IMR-90 (cell line): ENCODE data around the gene GTF2F2. TPM values are rescaled to one million over a fixed set of nuclear protein-coding genes. Genes with fewer than 3 reads are reported as not detected.

ENCODE experiments used
- ATAC-seq: fragments of 200-7000 bp; cut with Tn5 transposase; 2 replicates; pipeline ENCODE4 v1.9.1; 2020; ENCODE audit warnings: low read depth, mild to moderate bottlenecking, moderate library complexity
- BruUV-seq: library from RNA; stranded (reverse); fragments of 400-500 nt; replicated peaks from 2 replicates; lab custom pipeline; 2021; lab: Mats Ljungman, UMichigan
- CTCF ChIA-PET: fragments of 300-600 bp; formaldehyde crosslinking; extraction: SDS; loops from one replicate; lab custom pipeline; 2021; ENCODE audit warnings: antibody characterized with exemption; lab: Yijun Ruan, JAX
- POLR2A ChIA-PET: fragments of 300-600 bp; sonication (Branson Sonifier 250); formaldehyde crosslinking; loops from one replicate; lab custom pipeline; 2022; ENCODE audit warnings: antibody characterized with exemption; ENCODE audit not compliant: unreplicated experiment; lab: Charles Lee
- DNase-seq: peaks from one replicate; pipeline ENCODE4 v3.0.0; 2013
- H2AFZ ChIP-seq: replicated peaks from 2 replicates; pipeline ENCODE3; 2013; ENCODE audit warnings: low read length, mild to moderate bottlenecking; ENCODE audit not compliant: poor library complexity
- H2AK5ac ChIP-seq: 2 replicates; pipeline ENCODE4 v1.6.1; 2013; ENCODE audit warnings: low read depth, low read length, inconsistent platforms
- H2AK9ac ChIP-seq: replicated peaks from 2 replicates; pipeline ENCODE3; 2013; ENCODE audit warnings: mild to moderate bottlenecking, low read depth, low read length, moderate library complexity; ENCODE audit not compliant: poor library complexity
- H2BK120ac ChIP-seq: 2 replicates; pipeline ENCODE4 v1.6.1; 2013; ENCODE audit warnings: low read depth, low read length, inconsistent platforms
- H2BK15ac ChIP-seq: 3 replicates; pipeline ENCODE4 v1.6.1; 2013; ENCODE audit warnings: low read depth, low read length, inconsistent platforms
- H2BK20ac ChIP-seq: 2 replicates; pipeline ENCODE4 v1.6.1; 2013; ENCODE audit warnings: low read depth, mild to moderate bottlenecking, inconsistent platforms, low read length, moderate library complexity
- H2BK5ac ChIP-seq: 2 replicates; pipeline ENCODE4 v1.6.1; 2013; ENCODE audit warnings: mild to moderate bottlenecking, low read depth, low read length, inconsistent platforms; ENCODE audit not compliant: poor library complexity, severe bottlenecking
- H3K14ac ChIP-seq: replicated peaks from 2 replicates; pipeline ENCODE4 v1.6.1; 2013; ENCODE audit warnings: low read depth, low read length, inconsistent platforms
- H3K18ac ChIP-seq: 2 replicates; pipeline ENCODE4 v1.6.1; 2013; ENCODE audit warnings: low read depth, low read length, control low read depth
- H3K23ac ChIP-seq: 2 replicates; pipeline ENCODE4 v1.6.1; 2013; ENCODE audit warnings: low read depth, low read length, inconsistent platforms
- H3K27ac ChIP-seq: 2 replicates; pipeline ENCODE4 v1.5.1; 2013; ENCODE audit warnings: mild to moderate bottlenecking, control low read depth, low read length; ENCODE audit not compliant: insufficient read depth
- H3K27me3 ChIP-seq: 2 replicates; pipeline ENCODE4 v1.6.1; 2013; ENCODE audit warnings: low read length; ENCODE audit not compliant: control insufficient read depth, insufficient read depth
- H3K36me3 ChIP-seq: 2 replicates; pipeline ENCODE4 v1.6.1; 2013; ENCODE audit warnings: low read length, mixed read lengths; ENCODE audit not compliant: control insufficient read depth, insufficient read depth
- H3K4ac ChIP-seq: 2 replicates; pipeline ENCODE4 v1.6.1; 2013; ENCODE audit warnings: low read depth, low read length, inconsistent platforms
- H3K4me1 ChIP-seq: 2 replicates; pipeline ENCODE4 v1.6.1; 2013; ENCODE audit warnings: low read length, mixed read lengths; ENCODE audit not compliant: control insufficient read depth, insufficient read depth
- H3K4me2 ChIP-seq: 2 replicates; pipeline ENCODE4 v1.6.1; 2013; ENCODE audit warnings: low read depth, mild to moderate bottlenecking, control low read depth, low read length, moderate library complexity
- H3K4me3 ChIP-seq: 2 replicates; pipeline ENCODE4 v1.5.1; 2013; ENCODE audit warnings: low read depth, mild to moderate bottlenecking, control low read depth, low read length, moderate library complexity; ENCODE audit not compliant: insufficient read depth
- H3K56ac ChIP-seq: 2 replicates; pipeline ENCODE4 v1.6.1; 2013; ENCODE audit warnings: low read length, inconsistent platforms; ENCODE audit not compliant: insufficient read depth; ENCODE audit errors: extremely low read depth
- H3K79me1 ChIP-seq, 2 experiments: 2 replicates each; pipeline ENCODE4 v1.6.1; 2013; ENCODE audit warnings: low read length in 2 of 2, inconsistent platforms in 1 of 2, low read depth in 1 of 2
- H3K9ac ChIP-seq: 2 replicates; pipeline ENCODE4 v1.6.1; 2013; ENCODE audit warnings: low read depth, low read length, control low read depth
- H3K9me1 ChIP-seq: 2 replicates; pipeline ENCODE4 v1.6.1; 2013; ENCODE audit warnings: low read length, inconsistent platforms; ENCODE audit not compliant: insufficient read depth
- H3K9me3 ChIP-seq: 2 replicates; pipeline ENCODE4 v1.6.1; 2013; ENCODE audit warnings: low read length; ENCODE audit not compliant: control insufficient read depth, insufficient read depth
- H4K20me1 ChIP-seq: 2 replicates; pipeline ENCODE4 v1.6.1; 2013; ENCODE audit warnings: low read length, inconsistent platforms; ENCODE audit not compliant: insufficient read depth
- H4K5ac ChIP-seq: 2 replicates; pipeline ENCODE4 v1.6.1; 2013; ENCODE audit warnings: mild to moderate bottlenecking, low read depth, low read length, control low read depth
- H4K8ac ChIP-seq, 2 experiments: 2 replicates each; pipeline ENCODE4 v1.6.1; 2013; ENCODE audit warnings: low read depth in 2 of 2, low read length in 2 of 2, control low read depth in 1 of 2, inconsistent platforms in 1 of 2
- H4K91ac ChIP-seq: 2 replicates; pipeline ENCODE4 v1.6.1; 2013; ENCODE audit warnings: low read depth, low read length, inconsistent platforms; ENCODE audit not compliant: insufficient read depth
- CEBPB ChIP-seq: IDR thresholded peaks from 2 replicates; pipeline ENCODE4 v1.6.1; 2012; ENCODE audit warnings: low read depth, low read length, improper control_type of control experiment
- CHD1 ChIP-seq: IDR thresholded peaks from 2 replicates; pipeline ENCODE4 v1.6.1; 2012; ENCODE audit warnings: low read depth, low read length, improper control_type of control experiment
- FOS ChIP-seq: fragments of 150-350 bp; IDR thresholded peaks from 2 replicates; pipeline ENCODE4 v1.6.1; 2016; ENCODE audit warnings: low read depth, low read length
- MAFK ChIP-seq: IDR thresholded peaks from 2 replicates; pipeline ENCODE4 v1.6.1; 2012; ENCODE audit warnings: low read depth, low read length, improper control_type of control experiment
- MAZ ChIP-seq: IDR thresholded peaks from 2 replicates; pipeline ENCODE4 v1.6.1; 2012; ENCODE audit warnings: low read depth, mild to moderate bottlenecking, low read length, improper control_type of control experiment, moderate library complexity, borderline replicate concordance
- NFE2L2 ChIP-seq: fragments of 150-350 bp; IDR thresholded peaks from 2 replicates; pipeline ENCODE4 v1.6.1; 2016; ENCODE audit warnings: low read depth, mild to moderate bottlenecking, low read length
- POLR2A ChIP-seq: IDR thresholded peaks from 2 replicates; pipeline ENCODE4 v1.6.1; 2012; ENCODE audit warnings: mild to moderate bottlenecking, low read depth, low read length
- RCOR1 ChIP-seq: IDR thresholded peaks from 2 replicates; pipeline ENCODE4 v1.6.1; 2012; ENCODE audit warnings: mild to moderate bottlenecking, low read length, improper control_type of control experiment; ENCODE audit not compliant: insufficient replicate concordance
- SMC3 ChIP-seq: fragments of 150-350 bp; IDR thresholded peaks from 2 replicates; pipeline ENCODE4 v1.6.1; 2016; ENCODE audit warnings: low read depth, mild to moderate bottlenecking, antibody characterized with exemption, low read length, moderate library complexity
- WGBS, 2 experiments: methylation state at CpG; one replicate each; pipeline versions ENCODE4 v1.1.5 to v1.1.7; 2013; ENCODE audit warnings: missing lambda C conversion rate in 2 of 2; ENCODE audit not compliant: insufficient read length in 1 of 2; ENCODE audit errors: extremely low coverage in 2 of 2; 5-methylcytosine and 5-hydroxymethylcytosine counted together
- dilution Hi-C: fragments of 300-500 bp; cut with HindIII; formaldehyde crosslinking; loops from one replicate; pipeline ENCODE4 v1.14.3; 2018; ENCODE audit warnings: low sequenced_read_pairs; ENCODE audit not compliant: unreplicated experiment
- in situ Hi-C: fragments of 300-500 bp; cut with MboI; formaldehyde crosslinking; loops from 3 replicates; pipeline ENCODE4 v1.14.3; 2019; ENCODE audit warnings: low sequenced_read_pairs, inconsistent platforms, mixed read lengths
- intact Hi-C: fragments of 100-400 bp; cut with micrococcal nuclease; formaldehyde crosslinking; loops from 2 replicates; pipeline ENCODE4 v1.10.0; 2022
- polyA plus RNA-seq, 3 experiments: library from polyadenylated mRNA; depleted of rRNA; stranded (reverse); fragments of >200 nt; gene quantifications; 2 replicates each; pipeline ENCODE4 v1.2.3, GENCODE V29; 2012; ENCODE audit warnings: low replicate concordance in 1 of 3
- total RNA-seq: library from RNA; depleted of rRNA; stranded (reverse); fragments of >200 nt; gene quantifications from 2 replicates; pipeline ENCODE4 v1.2.3, GENCODE V29; 2012
- TF ChIP-seq, protein P1 (sequence below): fragments of 150-350 bp; IDR thresholded peaks from 2 replicates; pipeline ENCODE4 v1.6.1; 2017; ENCODE audit warnings: mild to moderate bottlenecking, antibody characterized with exemption, low read length, low read depth
- TF ChIP-seq, protein P2 (sequence below): conservative IDR thresholded peaks from 2 replicates; pipeline ENCODE4 v1.5.1; 2012; ENCODE audit warnings: mild to moderate bottlenecking, low read depth, low read length, improper control_type of control experiment

GTF2F2 gene
- total and polyA plus RNA-seq, 2 of the 4 experiments (the other 2 are of a cell fraction): 16.5 to 21.0 TPM

- no peak for TF ChIP-seq MAZ
These were observed 75.1 kb downstream of the GTF2F2 start (continued) for GRCh38 chr13:45195421-45195820.

- no peak overlapping the region for H2AFZ ChIP-seq
- H3K9ac ChIP-seq: no peak overlapping the region
- no peak for DNase-seq
- dilution Hi-C loops: no loop called here
- no peak overlapping the region for H3K23ac ChIP-seq
- H2AK9ac ChIP-seq: no peak overlapping the region
- TF ChIP-seq NFE2L2 (no peak), MAFK (no peak), RCOR1 (no peak), CEBPB (no peak), MAZ (no peak), CHD1 (no peak), POLR2A (no peak), FOS (no peak), SMC3 (no peak)
- TF ChIP-seq, protein P1, sequence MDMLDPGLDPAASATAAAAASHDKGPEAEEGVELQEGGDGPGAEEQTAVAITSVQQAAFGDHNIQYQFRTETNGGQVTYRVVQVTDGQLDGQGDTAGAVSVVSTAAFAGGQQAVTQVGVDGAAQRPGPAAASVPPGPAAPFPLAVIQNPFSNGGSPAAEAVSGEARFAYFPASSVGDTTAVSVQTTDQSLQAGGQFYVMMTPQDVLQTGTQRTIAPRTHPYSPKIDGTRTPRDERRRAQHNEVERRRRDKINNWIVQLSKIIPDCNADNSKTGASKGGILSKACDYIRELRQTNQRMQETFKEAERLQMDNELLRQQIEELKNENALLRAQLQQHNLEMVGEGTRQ: no peak
- TF ChIP-seq, protein P2, sequence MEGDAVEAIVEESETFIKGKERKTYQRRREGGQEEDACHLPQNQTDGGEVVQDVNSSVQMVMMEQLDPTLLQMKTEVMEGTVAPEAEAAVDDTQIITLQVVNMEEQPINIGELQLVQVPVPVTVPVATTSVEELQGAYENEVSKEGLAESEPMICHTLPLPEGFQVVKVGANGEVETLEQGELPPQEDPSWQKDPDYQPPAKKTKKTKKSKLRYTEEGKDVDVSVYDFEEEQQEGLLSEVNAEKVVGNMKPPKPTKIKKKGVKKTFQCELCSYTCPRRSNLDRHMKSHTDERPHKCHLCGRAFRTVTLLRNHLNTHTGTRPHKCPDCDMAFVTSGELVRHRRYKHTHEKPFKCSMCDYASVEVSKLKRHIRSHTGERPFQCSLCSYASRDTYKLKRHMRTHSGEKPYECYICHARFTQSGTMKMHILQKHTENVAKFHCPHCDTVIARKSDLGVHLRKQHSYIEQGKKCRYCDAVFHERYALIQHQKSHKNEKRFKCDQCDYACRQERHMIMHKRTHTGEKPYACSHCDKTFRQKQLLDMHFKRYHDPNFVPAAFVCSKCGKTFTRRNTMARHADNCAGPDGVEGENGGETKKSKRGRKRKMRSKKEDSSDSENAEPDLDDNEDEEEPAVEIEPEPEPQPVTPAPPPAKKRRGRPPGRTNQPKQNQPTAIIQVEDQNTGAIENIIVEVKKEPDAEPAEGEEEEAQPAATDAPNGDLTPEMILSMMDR: no peak
- intact Hi-C loops: loop anchor here (5.0 kb wide), 1 partner anchor 74 kb away; the partner anchor contains the start of gene GTF2F2
- peak overlapping the region; percentile 89 for H2BK5ac ChIP-seq
- ChIA-PET POLR2A (interaction anchor here (0.6 kb wide), 1 partner anchor 174 kb away, joined by 3 read pairs; no protein-coding TSS in a partner anchor), CTCF (no interaction called here)
- H2BK20ac ChIP-seq: no peak overlapping the region
- H4K5ac ChIP-seq: no peak overlapping the region
- peaks cover 2% of the 10 kb centered on the region; the same call in 1 of the 2 replicates for H3K36me3 ChIP-seq
- H3K18ac ChIP-seq: no peak overlapping the region; the same call in 1 of the 2 replicates
- H2BK15ac ChIP-seq: no peak overlapping the region
- H4K20me1 ChIP-seq: no peaks in the 10 kb centered on the region
- WGBS, 2 experiments: no CpG with 5 or more reads among the region's 3 CpGs
- no peak overlapping the region for H2BK120ac ChIP-seq
- BruUV-seq: no TSS peak
- no peak overlapping the region for H4K91ac ChIP-seq
- peaks cover 7% of the 10 kb centered on the region for H3K4me1 ChIP-seq
- no peak overlapping the region for H2AK5ac ChIP-seq
- peak; percentile 34 for ATAC-seq
- no peaks in the 10 kb centered on the region for H3K27me3 ChIP-seq
- no peak overlapping the region for H3K4me3 ChIP-seq
- no peak overlapping the region for H4K8ac ChIP-seq
- peaks cover 11% of the 10 kb centered on the region for H3K9me1 ChIP-seq
- H3K4me2 ChIP-seq: no peak overlapping the region
- in situ Hi-C loops: no loop called here
- peaks cover 19 to 41% of the 10 kb centered on the region in 2 experiments; a peak in 3 of 4 replicates for H3K79me1 ChIP-seq
- H3K9me3 ChIP-seq: no peaks in the 10 kb centered on the region
- no peak overlapping the region for H3K56ac ChIP-seq
- H3K4ac ChIP-seq: no peak overlapping the region
- peak overlapping the region; percentile 16; the same call in 1 of the 2 replicates for H3K27ac ChIP-seq
- H3K14ac ChIP-seq: no peak overlapping the region
These were observed 75.8 kb downstream of the GTF2F2 start for GRCh38 chr13:45196096-45196495.
